IPS-NIHi11 (cell line): ENCODE data around the gene ADM5.
A peak's percentile ranks its signal among the peaks of the same experiment; 100 is the strongest.

ENCODE experiments used
- DNase-seq: peaks from one replicate; pipeline ENCODE4 v3.0.0; 2012; ENCODE audit warnings: mixed read lengths, low spot score

The ADM5 gene

GRCh38 chr19:49658566-49659442, 30.6 kb upstream of the ADM5 start:
- DNase-seq: peak; percentile 9

- peak; percentile 2 for DNase-seq
Measured at GRCh38 chr19:49660338-49660961, 28.9 kb upstream of the ADM5 start.

GRCh38 chr19:49662011-49662410, 27.4 kb upstream of the ADM5 start:
- DNase-seq: peak; percentile 7

GRCh38 chr19:49663224-49663623, 26.2 kb upstream of the ADM5 start:
- DNase-seq: peak; percentile 9

GRCh38 chr19:49664171-49665035, 25.0 kb upstream of the ADM5 start:
- DNase-seq: peak; percentile 92

- DNase-seq: no peak
Measured at GRCh38 chr19:49665036-49665350, 24.4 kb upstream of the ADM5 start.

- DNase-seq: peak; percentile 93
Measured at GRCh38 chr19:49665351-49666119, 23.9 kb upstream of the ADM5 start, which contains the start of the genes BCL2L12 and IRF3. Gene BCL2L12 (plus strand): TSS chr19:49665933. CDS start chr19:49666693, 760 bp downstream. Gene IRF3 (minus strand): TSS chr19:49665857. CDS start chr19:49664838, 1,019 bp downstream.

- no peak for DNase-seq
Measured at GRCh38 chr19:49666120-49666444, 23.3 kb upstream of the ADM5 start.

- no peak for DNase-seq
Measured at GRCh38 chr19:49667473-49667872, 21.9 kb upstream of the ADM5 start.

- DNase-seq: no peak
Measured at GRCh38 chr19:49669516-49669915, 19.9 kb upstream of the ADM5 start.

- DNase-seq: peak; percentile 88
Measured at GRCh38 chr19:49672131-49672919, 17.1 kb upstream of the ADM5 start.

- DNase-seq: peak; percentile 56
Measured at GRCh38 chr19:49676136-49676783, 13.1 kb upstream of the ADM5 start.

- DNase-seq: peak; percentile 87
Measured at GRCh38 chr19:49676784-49677230, 12.6 kb upstream of the ADM5 start.

GRCh38 chr19:49677231-49677900, 12.0 kb upstream of the ADM5 start, which contains the start of gene PRMT1:
Gene PRMT1 (plus strand): TSS chr19:49677271. CDS start chr19:49677281, 10 bp downstream.
- DNase-seq: peak; percentile 47

- DNase-seq: peak; percentile 52
Measured at GRCh38 chr19:49677901-49678674, 11.3 kb upstream of the ADM5 start.

GRCh38 chr19:49678985-49679770, 10.2 kb upstream of the ADM5 start:
- DNase-seq: no peak

GRCh38 chr19:49679771-49680413, 9.5 kb upstream of the ADM5 start:
- DNase-seq: no peak
